Lower lobe of right lung (tissue), 2 donors: ENCODE data around the gene DRG2. TPM values are rescaled to one million over a fixed set of nuclear protein-coding genes. Genes with fewer than 3 reads are reported as not detected.

Experiments used
- ATAC-seq, 2 donors: fragments of 200-7000 bp; cut with Tn5 transposase; one replicate each; pipeline ENCODE4 v1.9.1; 2020 to 2022; ENCODE audit warnings: mild to moderate bottlenecking in 2 of 2, moderate library complexity in 2 of 2
- DNase-seq: peaks from one replicate; pipeline ENCODE4 v3.0.0-alpha.2; 2020
- H3K27ac ChIP-seq: fragments of 200-600 bp; one replicate; pipeline ENCODE4 v1.8.0; 2022
- H3K27me3 ChIP-seq: fragments of 200-600 bp; one replicate; pipeline ENCODE4 v1.8.0; 2022; ENCODE audit warnings: low read depth
- H3K36me3 ChIP-seq: fragments of 200-600 bp; one replicate; pipeline ENCODE4 v1.8.0; 2022; ENCODE audit warnings: mild to moderate bottlenecking
- H3K4me1 ChIP-seq: fragments of 200-600 bp; one replicate; pipeline ENCODE4 v1.8.0; 2022
- H3K4me3 ChIP-seq: fragments of 200-600 bp; one replicate; pipeline ENCODE4 v1.8.0; 2022; ENCODE audit warnings: mild to moderate bottlenecking
- H3K9me3 ChIP-seq: fragments of 200-600 bp; one replicate; pipeline ENCODE4 v1.8.0; 2022
- CTCF ChIP-seq: fragments of 200-600 bp; IDR thresholded peaks from one replicate; pipeline ENCODE4 v1.8.0; 2022; ENCODE audit warnings: antibody characterized with exemption, mild to moderate bottlenecking
- intact Hi-C: fragments of 100-400 bp; cut with DNase I; formaldehyde crosslinking; loops from one replicate; pipeline ENCODE4 v1.11.0; 2022
- total RNA-seq: library from RNA; stranded (reverse); fragmentation: NEBNext Ultra II Directional; extraction: Animal tissue kit (Norgen Biotek cat#: 25700); gene quantifications from one replicate; pipeline ENCODE4 v1.2.1, GENCODE V29; 2021
- donor health status: DM: no; HTN: yes; CAD: no; lungs with severe emphysema.

The DRG2 gene
- total RNA-seq, 1 donor from 2014 or later = 29.2 TPM

GRCh38 chr17:18107971-18108370, 20.2 kb downstream of the DRG2 start:
- DNase-seq (no peak), ATAC-seq (no peak)
- Histone ChIP-seq H3K4me1 (no peaks in the 10 kb centered on the region), H3K4me3 (no peak overlapping the region), H3K27ac (no peak overlapping the region), H3K27me3 (no peaks in the 10 kb centered on the region), H3K36me3 (peaks cover 37% of the 10 kb centered on the region), H3K9me3 (no peaks in the 10 kb centered on the region)
- intact Hi-C loops = no loop called here
- no peak for TF ChIP-seq CTCF

DNA sequence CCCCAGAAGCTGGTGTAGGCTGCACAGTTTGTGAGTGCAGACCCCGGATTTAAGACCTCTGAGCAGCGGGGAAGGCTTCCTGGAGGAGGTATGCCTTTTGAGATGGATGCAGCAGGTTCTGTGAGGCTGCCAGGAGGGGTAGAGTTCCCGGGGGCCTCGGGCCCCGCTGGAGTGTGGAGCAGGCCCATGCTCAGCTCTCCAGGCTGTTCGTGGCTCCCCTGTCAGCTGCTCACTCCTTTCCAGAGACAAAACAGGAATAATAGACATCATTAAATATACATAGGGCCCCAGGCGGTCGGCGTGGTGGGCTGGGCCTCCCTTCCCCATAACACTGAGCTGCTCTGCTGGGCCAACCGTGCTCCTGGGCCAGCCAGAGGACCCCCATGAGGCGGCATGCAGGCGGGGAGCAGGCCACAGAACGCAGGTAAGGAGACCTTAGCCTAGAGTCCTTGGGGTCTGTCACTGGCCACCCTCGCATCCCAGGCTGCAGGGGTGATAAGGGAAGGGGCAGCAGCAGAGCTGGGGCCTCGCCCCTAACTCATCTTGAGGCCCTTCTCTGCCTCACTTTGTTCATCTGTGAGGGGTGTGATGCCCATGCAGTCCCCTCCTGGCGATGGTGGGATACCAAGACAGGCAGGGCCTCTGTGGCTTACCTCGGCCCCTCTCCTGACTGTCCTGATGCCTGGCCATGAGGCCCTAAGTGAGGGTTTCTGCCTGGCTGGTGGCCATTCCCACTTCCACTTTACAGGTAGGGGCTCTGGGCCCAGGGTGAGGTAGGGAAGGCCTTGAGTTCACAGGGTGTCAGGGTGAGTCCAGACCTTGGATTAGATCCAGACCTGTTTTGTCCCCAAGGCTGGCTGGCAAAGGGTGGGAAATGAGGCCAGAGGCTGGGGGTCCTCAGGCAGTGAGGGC, 20.9 kb downstream of the DRG2 start, which contains the start of gene MYO15A:
TSS of gene MYO15A (plus strand) at position 356 of the 912 bp plus-strand sequence. CDS start 10,045 bp downstream, outside the sequence.
- H3K9me3 ChIP-seq = no peaks in the 10 kb centered on the region
- intact Hi-C loops = no loop called here
- no peak for TF ChIP-seq CTCF
- no peaks in the 10 kb centered on the region for H3K4me1 ChIP-seq
- ATAC-seq (no peak), DNase-seq (no peak)
- no peaks in the 10 kb centered on the region for H3K27me3 ChIP-seq
- H3K36me3 ChIP-seq = peaks cover 36% of the 10 kb centered on the region
- no peak within 1 kb of the TSS for H3K27ac ChIP-seq
- H3K4me3 ChIP-seq = no peak within 1 kb of the TSS

DNA sequence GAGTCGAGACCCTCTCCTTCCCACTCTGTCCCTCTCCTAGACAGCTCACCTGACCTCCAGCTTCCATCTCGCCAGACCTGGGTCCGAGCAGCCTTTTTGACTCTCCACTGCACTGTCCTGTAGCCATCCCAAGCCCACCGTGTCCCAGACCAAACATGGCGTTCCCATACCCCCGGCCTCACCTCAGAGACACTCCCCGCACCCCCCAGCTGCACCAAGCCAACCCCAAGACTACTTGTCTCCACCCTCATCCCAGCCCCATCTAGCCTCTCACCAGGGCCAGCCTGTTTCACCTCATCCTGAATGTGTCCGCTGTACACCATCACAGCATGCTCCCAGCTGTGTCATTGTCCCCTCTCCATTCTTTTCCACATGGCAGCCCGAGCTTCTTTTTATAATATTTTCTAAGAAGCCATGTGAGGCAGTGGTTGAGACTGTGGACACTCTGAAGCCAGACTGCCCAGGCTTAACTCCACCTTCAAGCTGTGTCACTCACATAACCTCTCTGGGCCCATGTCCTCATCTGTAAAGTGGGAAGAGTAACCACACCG, 22.3 kb downstream of the DRG2 start:
- Histone ChIP-seq H3K4me3 (no peak overlapping the region), H3K27ac (no peak overlapping the region), H3K27me3 (no peaks in the 10 kb centered on the region), H3K36me3 (peaks cover 24% of the 10 kb centered on the region), H3K9me3 (no peaks in the 10 kb centered on the region), H3K4me1 (no peaks in the 10 kb centered on the region)
- no peak for TF ChIP-seq CTCF
- DNase-seq (no peak), ATAC-seq (no peak)
- intact Hi-C loops = no loop called here

GRCh38 chr17:18110636-18111145, 22.9 kb downstream of the DRG2 start:
- H3K36me3 ChIP-seq = peaks cover 18% of the 10 kb centered on the region
- H3K4me3 ChIP-seq = no peak overlapping the region
- no peaks in the 10 kb centered on the region for H3K27me3 ChIP-seq
- intact Hi-C loops = no loop called here
- no peak overlapping the region for H3K27ac ChIP-seq
- no peaks in the 10 kb centered on the region for H3K9me3 ChIP-seq
- no peaks in the 10 kb centered on the region for H3K4me1 ChIP-seq
- DNase-seq (no peak), ATAC-seq (no peak)
- no peak for TF ChIP-seq CTCF

DNA sequence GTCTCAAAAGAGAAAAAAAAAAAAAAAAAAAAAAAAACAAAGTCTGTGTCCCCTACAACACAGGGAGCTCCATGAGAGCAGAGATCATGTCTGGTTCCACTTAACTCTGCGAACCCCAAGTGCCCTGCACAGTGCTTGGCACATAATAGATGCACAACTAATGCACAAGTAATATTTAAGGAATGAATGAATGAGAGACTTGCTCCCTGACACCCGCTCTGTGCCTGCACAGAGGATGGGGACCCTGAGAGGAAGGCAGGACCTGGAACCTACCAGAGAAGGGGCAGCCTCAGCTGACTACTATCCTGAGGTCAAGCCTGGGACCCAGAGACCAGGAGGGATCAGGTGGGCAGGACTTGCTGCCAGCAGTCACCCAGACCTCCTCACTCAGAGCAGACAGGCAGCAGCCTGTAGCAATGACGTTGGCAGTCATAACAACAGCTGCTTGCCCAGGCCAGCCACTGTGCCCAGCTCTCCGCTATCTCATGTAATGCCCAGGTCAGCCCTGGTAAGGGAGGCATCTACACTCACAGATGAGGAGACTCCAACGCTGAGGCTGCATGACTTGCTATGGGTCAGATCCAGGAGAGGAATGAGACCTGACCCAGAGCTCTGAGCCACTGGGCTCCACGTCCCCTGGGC, 23.7 kb downstream of the DRG2 start:
- no peaks in the 10 kb centered on the region for H3K27me3 ChIP-seq
- no peak for ATAC-seq
- H3K27ac ChIP-seq = no peak overlapping the region
- TF ChIP-seq CTCF = no peak
- DNase-seq = no peak
- H3K9me3 ChIP-seq = no peaks in the 10 kb centered on the region
- intact Hi-C loops = no loop called here
- H3K36me3 ChIP-seq = peaks cover 10% of the 10 kb centered on the region
- H3K4me3 ChIP-seq = no peak overlapping the region
- H3K4me1 ChIP-seq = no peaks in the 10 kb centered on the region
